Rectal smooth muscle tissue (tissue), 1 donor: ENCODE results near the gene PERM1.
"Not testable (repeated sequence)": the region's sequence is repeated elsewhere in the genome, so short reads cannot be mapped to it uniquely, and the experiment has no call there.

ENCODE experiments used
- H3K27ac ChIP-seq: one replicate; pipeline ENCODE4 v1.7.0; 2013; ENCODE audit warnings: low read depth, low read length, inconsistent platforms
- H3K27me3 ChIP-seq: one replicate; pipeline ENCODE4 v1.7.0; 2013; ENCODE audit warnings: low read length; ENCODE audit not compliant: control insufficient read depth, insufficient read depth
- H3K36me3 ChIP-seq: one replicate; pipeline ENCODE4 v1.7.0; 2013; ENCODE audit warnings: low read length; ENCODE audit not compliant: control insufficient read depth, insufficient read depth
- H3K4me1 ChIP-seq: one replicate; pipeline ENCODE4 v1.7.0; 2013; ENCODE audit warnings: low read length; ENCODE audit not compliant: control insufficient read depth, insufficient read depth
- H3K4me3 ChIP-seq: one replicate; pipeline ENCODE4 v1.7.0; 2013; ENCODE audit warnings: low read length
- H3K9ac ChIP-seq: one replicate; pipeline ENCODE4 v1.7.0; 2013; ENCODE audit warnings: low read length

Gene PERM1

DNA sequence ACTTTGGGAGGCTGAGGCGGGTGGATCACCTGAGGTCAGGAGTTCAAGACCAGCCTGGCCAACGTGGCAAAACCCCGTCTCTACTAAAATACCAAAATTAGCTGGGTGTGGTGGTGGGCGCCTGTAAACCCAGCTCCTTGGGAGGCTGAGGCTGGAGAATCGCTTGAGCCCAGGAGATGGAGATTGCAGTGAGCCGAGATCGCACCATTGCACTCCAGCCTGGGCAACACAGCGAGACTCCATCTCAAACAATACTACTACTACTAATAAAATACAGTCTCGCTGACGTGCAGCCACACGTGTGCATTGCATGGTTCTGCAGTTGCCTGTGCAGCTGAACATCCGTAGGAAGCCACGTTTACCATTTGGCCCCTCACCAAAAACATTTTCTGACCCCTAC is 35.1 kb downstream of the PERM1 start:
- not testable (repeated sequence) for H3K27me3 ChIP-seq, H3K27ac ChIP-seq, H3K4me1 ChIP-seq, H3K9ac ChIP-seq, H3K4me3 ChIP-seq
- peaks cover 21% of the 10 kb centered on the region for H3K36me3 ChIP-seq

GRCh38 chr1:945688-946556 is 36.0 kb downstream of the PERM1 start:
- Histone ChIP-seq H3K27me3 (peaks cover 8% of the 10 kb centered on the region), H3K9ac (no peak overlapping the region), H3K4me1 (no peaks in the 10 kb centered on the region), H3K36me3 (peaks cover 21% of the 10 kb centered on the region), H3K4me3 (no peak overlapping the region), H3K27ac (no peak overlapping the region)

DNA sequence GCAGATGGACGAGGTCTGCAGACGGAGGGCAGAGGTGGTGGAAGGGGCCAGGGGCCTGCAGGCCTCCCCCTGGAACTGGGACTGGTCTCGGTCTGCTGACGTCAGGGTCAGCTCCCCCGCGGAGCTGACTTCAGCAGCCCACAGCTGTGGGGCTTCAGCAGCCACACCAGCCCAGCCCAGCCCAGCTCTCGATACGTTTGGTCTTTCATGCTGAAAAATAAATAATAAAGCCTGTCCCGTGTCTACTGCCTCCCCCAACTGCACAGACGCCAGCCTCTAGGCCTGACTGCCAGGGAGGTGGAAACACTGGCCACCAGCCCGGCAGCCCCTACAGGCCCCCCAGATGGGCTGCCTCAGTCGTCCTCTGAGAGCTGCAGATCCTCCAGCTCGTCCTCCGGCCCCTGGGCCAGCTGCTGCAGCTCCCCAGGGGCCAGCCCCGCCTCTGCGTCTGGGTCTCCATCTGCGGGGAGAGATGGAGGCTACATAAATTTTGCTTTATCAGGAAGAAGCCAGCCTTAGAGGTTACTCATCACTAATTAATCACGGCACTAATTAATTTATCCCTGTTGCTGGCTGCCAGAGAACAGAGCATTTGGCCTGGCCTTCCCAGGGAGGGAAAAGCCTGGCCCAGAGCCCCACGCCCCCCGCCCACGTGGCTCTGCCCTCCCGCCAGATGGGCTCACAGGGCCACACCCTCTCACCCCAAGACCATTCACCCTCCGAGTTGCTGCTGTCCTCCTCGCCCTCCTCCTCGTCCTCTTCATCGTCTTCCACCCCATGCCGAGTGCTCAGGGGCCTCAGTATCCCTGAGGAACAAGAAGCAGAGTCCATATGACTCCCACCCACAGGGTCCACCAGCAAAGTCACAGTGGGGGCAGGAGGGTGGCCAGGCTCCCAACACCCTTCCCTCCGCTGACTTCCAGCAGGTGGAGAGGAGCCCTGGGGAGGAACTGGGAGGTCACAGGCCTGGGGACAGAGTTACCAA is 37.3 kb downstream of the PERM1 start:
- no peak overlapping the region for H3K9ac ChIP-seq
- peaks cover 18% of the 10 kb centered on the region for H3K27me3 ChIP-seq
- no peak overlapping the region for H3K27ac ChIP-seq
- H3K36me3 ChIP-seq = peaks cover 11% of the 10 kb centered on the region
- peaks cover 7% of the 10 kb centered on the region for H3K4me1 ChIP-seq
- no peak overlapping the region for H3K4me3 ChIP-seq

DNA sequence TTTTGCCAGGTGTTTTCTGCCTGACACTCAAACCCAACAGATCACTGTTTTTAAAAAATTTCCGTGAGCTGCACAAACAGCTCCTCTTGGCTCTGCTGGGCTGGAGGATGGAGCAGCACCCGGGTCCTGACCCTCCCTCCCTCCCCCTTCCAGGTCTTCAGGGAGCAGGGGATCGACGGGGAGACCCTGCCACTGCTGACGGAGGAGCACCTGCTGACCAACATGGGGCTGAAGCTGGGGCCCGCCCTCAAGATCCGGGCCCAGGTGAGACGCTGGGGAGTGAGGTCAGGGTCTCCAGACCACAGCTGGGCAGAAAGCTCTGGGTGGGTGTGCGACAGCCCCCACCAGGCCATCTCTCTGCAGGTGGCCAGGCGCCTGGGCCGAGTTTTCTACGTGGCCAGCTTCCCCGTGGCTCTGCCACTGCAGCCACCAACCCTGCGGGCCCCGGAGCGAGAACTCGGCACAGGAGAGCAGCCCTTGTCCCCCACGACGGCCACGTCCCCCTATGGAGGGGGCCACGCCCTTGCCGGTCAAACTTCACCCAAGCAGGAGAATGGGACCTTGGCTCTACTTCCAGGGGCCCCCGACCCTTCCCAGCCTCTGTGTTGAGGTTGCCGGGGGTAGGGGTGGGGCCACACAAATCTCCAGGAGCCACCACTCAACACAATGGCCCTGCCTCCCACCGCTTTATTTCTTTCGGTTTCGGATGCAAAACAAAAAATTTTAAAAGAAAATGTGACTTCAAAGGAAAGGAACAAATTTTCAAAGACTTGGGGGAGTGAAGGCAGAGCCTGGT is 38.1 kb downstream of the PERM1 start:
- Histone ChIP-seq H3K4me3 (no peak overlapping the region), H3K4me1 (peaks cover 7% of the 10 kb centered on the region), H3K9ac (no peak overlapping the region), H3K36me3 (peaks cover 11% of the 10 kb centered on the region), H3K27me3 (peaks cover 26% of the 10 kb centered on the region), H3K27ac (peak overlapping the region; percentile 45)

- H3K36me3 ChIP-seq = peaks cover 9% of the 10 kb centered on the region
- peaks cover 7% of the 10 kb centered on the region for H3K4me1 ChIP-seq
- H3K9ac ChIP-seq = no peak overlapping the region
- H3K27me3 ChIP-seq = peaks cover 31% of the 10 kb centered on the region
- no peak overlapping the region for H3K4me3 ChIP-seq
- H3K27ac ChIP-seq = peak overlapping the region; percentile 45
These were observed 38.9 kb downstream of the PERM1 start for GRCh38 chr1:942864-943533.

DNA sequence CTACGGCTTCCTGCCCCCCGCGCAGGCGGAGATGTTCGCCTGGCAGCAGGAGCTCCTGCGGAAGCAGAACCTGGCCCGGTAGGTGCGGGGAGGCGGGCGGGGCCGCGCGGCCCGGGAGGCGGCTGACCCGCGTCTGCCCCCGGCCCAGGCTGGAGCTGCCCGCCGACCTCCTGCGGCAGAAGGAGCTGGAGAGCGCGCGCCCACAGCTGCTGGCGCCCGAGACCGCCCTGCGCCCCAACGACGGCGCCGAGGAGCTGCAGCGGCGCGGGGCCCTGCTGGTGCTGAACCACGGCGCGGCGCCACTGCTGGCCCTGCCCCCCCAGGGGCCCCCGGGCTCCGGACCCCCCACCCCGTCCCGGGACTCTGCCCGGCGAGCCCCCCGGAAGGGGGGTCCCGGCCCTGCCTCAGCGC is 39.5 kb downstream of the PERM1 start:
- Histone ChIP-seq H3K4me3 (no peak overlapping the region), H3K4me1 (peaks cover 7% of the 10 kb centered on the region), H3K27me3 (peaks cover 31% of the 10 kb centered on the region), H3K9ac (no peak overlapping the region), H3K36me3 (peaks cover 4% of the 10 kb centered on the region), H3K27ac (peak overlapping the region; percentile 10)

GRCh38 chr1:941588-942383 is 40.1 kb downstream of the PERM1 start:
- no peaks in the 10 kb centered on the region for H3K36me3 ChIP-seq
- H3K27ac ChIP-seq = peak overlapping the region; percentile 48
- peaks cover 31% of the 10 kb centered on the region for H3K27me3 ChIP-seq
- H3K9ac ChIP-seq = no peak overlapping the region
- peak overlapping the region; percentile 43 for H3K4me3 ChIP-seq
- peaks cover 7% of the 10 kb centered on the region for H3K4me1 ChIP-seq

DNA sequence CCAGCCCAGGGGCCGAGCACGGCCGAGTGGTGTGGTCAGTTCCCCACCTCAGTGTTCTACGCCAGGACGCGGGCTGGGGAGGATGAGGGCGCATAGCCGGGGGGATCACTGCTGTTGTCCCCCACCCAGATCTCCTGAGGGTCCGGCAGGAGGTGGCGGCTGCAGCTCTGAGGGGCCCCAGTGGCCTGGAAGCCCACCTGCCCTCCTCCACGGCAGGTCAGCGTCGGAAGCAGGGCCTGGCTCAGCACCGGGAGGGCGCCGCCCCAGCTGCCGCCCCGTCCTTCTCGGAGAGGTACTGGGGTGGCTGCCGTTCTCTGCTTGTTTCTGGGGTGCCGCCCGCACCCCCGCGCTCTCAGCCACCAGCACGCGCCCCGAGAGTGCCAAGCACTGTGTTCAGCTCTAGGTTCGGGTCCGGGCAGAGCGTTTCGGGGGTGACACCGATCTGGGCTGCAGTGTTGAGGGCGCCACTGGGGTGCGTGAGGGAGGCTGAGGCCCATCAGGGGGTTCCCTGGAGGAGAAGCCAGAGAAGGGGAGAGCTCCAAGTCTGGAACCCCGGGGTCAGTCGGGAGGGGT is 40.8 kb downstream of the PERM1 start:
- peaks cover 7% of the 10 kb centered on the region for H3K4me1 ChIP-seq
- H3K27me3 ChIP-seq = peaks cover 31% of the 10 kb centered on the region
- peak overlapping the region; percentile 48 for H3K27ac ChIP-seq
- H3K9ac ChIP-seq = no peak overlapping the region
- no peaks in the 10 kb centered on the region for H3K36me3 ChIP-seq
- H3K4me3 ChIP-seq = peak overlapping the region; percentile 43

DNA sequence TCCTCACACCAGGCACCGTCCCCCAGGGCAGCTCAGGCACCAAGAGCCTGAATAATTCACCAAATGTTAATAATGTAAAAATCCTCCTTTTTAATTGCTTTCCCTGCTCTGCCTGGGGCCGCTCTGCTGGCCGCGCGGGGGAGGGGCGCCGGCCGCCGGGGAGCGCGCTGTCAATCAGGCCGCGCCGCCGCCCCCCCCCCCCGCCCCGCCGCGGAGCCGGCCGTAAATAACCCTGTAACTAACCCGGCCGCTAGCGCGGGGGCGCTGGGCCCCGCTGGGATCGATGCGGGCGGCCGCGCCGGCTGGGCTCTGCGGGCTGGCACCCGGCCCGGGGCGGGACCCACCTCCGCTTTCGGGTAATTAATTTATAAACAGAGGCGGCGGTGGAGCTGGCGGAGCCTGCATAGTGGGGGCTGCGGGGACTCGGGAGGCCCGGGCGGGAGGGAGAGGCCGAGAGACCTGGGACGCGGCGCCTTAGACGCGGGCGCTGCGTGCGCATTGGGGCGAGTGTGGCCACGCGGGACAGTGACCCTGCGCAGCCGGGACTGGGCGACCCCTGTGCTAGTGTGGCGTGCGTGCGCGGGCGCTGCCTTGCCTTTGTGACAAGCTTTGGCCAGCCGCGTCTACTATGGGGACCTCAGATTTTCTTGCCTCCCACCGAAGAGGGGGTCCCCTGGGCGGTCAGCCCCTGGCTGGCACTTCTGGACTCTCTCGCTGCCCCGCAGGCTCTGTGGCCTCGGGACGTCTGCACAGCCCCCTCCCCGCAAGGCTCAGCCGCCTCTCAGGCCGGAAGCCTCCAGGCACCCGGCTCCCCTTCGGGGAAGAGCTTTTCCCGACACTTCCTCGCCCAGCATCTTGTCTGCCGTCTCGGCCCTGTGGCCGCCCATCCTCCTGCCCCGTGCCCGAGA is 41.5 kb downstream of the PERM1 start:
- H3K27me3 ChIP-seq = peaks cover 35% of the 10 kb centered on the region
- peaks cover 7% of the 10 kb centered on the region for H3K4me1 ChIP-seq
- H3K27ac ChIP-seq = peak overlapping the region; percentile 48
- no peak overlapping the region for H3K9ac ChIP-seq
- H3K36me3 ChIP-seq = no peaks in the 10 kb centered on the region
- H3K4me3 ChIP-seq = peak overlapping the region; percentile 43

- Histone ChIP-seq H3K4me1 (peaks cover 7% of the 10 kb centered on the region), H3K27ac (no peak overlapping the region), H3K4me3 (peak overlapping the region; percentile 21), H3K9ac (no peak overlapping the region), H3K36me3 (no peaks in the 10 kb centered on the region), H3K27me3 (peaks cover 41% of the 10 kb centered on the region)
These were observed 42.3 kb downstream of the PERM1 start for GRCh38 chr1:939511-940106.
